ENCODE measurements around the gene CRELD1. TPM values are rescaled to one million over a fixed set of nuclear protein-coding genes. Genes with fewer than 3 reads are reported as not detected.
A peak's percentile ranks its signal among the peaks of the same experiment; 100 is the strongest.

The CRELD1 gene
- total and polyA plus RNA-seq, 2 of the 4 experiments (the other 2 are of a cell fraction) = 8.6 to 25.7 TPM

GRCh38 chr3:9978710-9979305 is 45.2 kb downstream of the CRELD1 start:
- Histone ChIP-seq H3K79me1 (ENCODE audit: low read depth in 1 of 2, low read length in 2 of 2) (peaks cover 14 to 49% of the 10 kb centered on the region in 2 experiments), H3K14ac (replicated peaks; ENCODE audit: low read depth, low read length) (no peak overlapping the region), H3K23ac (ENCODE audit: low read depth, low read length) (no peak overlapping the region), H3K56ac (ENCODE audit: extremely low read depth, insufficient read depth, low read length) (no peak overlapping the region), H2AK9ac (replicated peaks; ENCODE audit: low read depth, low read length, poor library complexity) (no peak overlapping the region), H2BK120ac (ENCODE audit: low read depth, low read length) (no peak overlapping the region), H2BK15ac (ENCODE audit: low read depth, low read length) (0 out of 3 replicates have a peak overlapping the region, but pooled peaks have one; percentile 13), H3K4ac (ENCODE audit: low read depth, low read length) (no peak overlapping the region), H3K9ac (ENCODE audit: low read depth, low read length) (no peak overlapping the region), H4K8ac (ENCODE audit: low read depth in 2 of 2, low read length in 2 of 2) (no peak overlapping the region), H3K27me3 (ENCODE audit: control insufficient read depth, insufficient read depth, low read length) (no peaks in the 10 kb centered on the region), H4K20me1 (ENCODE audit: insufficient read depth, low read length) (peaks cover 11% of the 10 kb centered on the region; the same call in 1 of the 2 replicates), H4K5ac (ENCODE audit: low read depth, low read length) (no peak overlapping the region), H2AFZ (replicated peaks; ENCODE audit: low read length, poor library complexity) (no peak overlapping the region), H4K91ac (ENCODE audit: insufficient read depth, low read depth, low read length) (no peak overlapping the region), H3K9me1 (ENCODE audit: insufficient read depth, low read length) (peaks cover 5% of the 10 kb centered on the region; the same call in 1 of the 2 replicates), H2BK5ac (ENCODE audit: low read depth, low read length, poor library complexity, severe bottlenecking) (no peak overlapping the region), H3K36me3 (ENCODE audit: control insufficient read depth, insufficient read depth, low read length) (peaks cover 21% of the 10 kb centered on the region), H3K18ac (ENCODE audit: low read depth, low read length) (no peak overlapping the region), H3K4me1 (ENCODE audit: control insufficient read depth, insufficient read depth, low read length) (peaks cover 7% of the 10 kb centered on the region), H3K4me2 (ENCODE audit: low read depth, low read length) (no peak overlapping the region), H3K4me3 (ENCODE audit: insufficient read depth, low read depth, low read length) (no peak overlapping the region), H2AK5ac (ENCODE audit: low read depth, low read length) (no peak overlapping the region), H3K9me3 (ENCODE audit: control insufficient read depth, insufficient read depth, low read length) (no peaks in the 10 kb centered on the region), H3K27ac (ENCODE audit: insufficient read depth, low read length) (no peak overlapping the region), H2BK20ac (ENCODE audit: low read depth, low read length) (no peak overlapping the region)
- intact Hi-C loops (cut with micrococcal nuclease) (no loop called here), in situ Hi-C loops (cut with MboI; ENCODE audit: low sequenced_read_pairs) (no loop called here), dilution Hi-C loops (cut with HindIII; ENCODE audit: low sequenced_read_pairs, unreplicated experiment) (no loop called here)
- no peak for ATAC-seq (ENCODE audit: low read depth)
- CTCF ChIA-PET = interaction anchor here (0.5 kb wide), 1 partner anchor 189 kb away, joined by 5 read pairs; no protein-coding TSS in a partner anchor
- TF ChIP-seq RAD21 (IDR thresholded peaks at IDR 0.05; ENCODE audit: low read length) (no peak), CTCF (conservative IDR thresholded peaks at IDR 0.05; ENCODE audit: low read depth, low read length) (no peak), CEBPB (IDR thresholded peaks at IDR 0.05; ENCODE audit: low read depth, low read length) (no peak), POLR2A (IDR thresholded peaks at IDR 0.05; ENCODE audit: low read depth, low read length) (no peak), ELK1 (IDR thresholded peaks at IDR 0.05; ENCODE audit: borderline replicate concordance, low read depth, low read length) (no peak), NFE2L2 (IDR thresholded peaks at IDR 0.05; ENCODE audit: low read depth, low read length) (no peak), CHD1 (IDR thresholded peaks at IDR 0.05; ENCODE audit: low read depth, low read length) (no peak), MAZ (IDR thresholded peaks at IDR 0.05; ENCODE audit: borderline replicate concordance, low read depth, low read length) (no peak), MXI1 (IDR thresholded peaks at IDR 0.05; ENCODE audit: borderline replicate concordance, low read depth, low read length) (no peak), RFX5 (IDR thresholded peaks at IDR 0.05; ENCODE audit: low read depth, low read length) (no peak), SMC3 (IDR thresholded peaks at IDR 0.05; ENCODE audit: low read depth, low read length) (no peak), FOS (IDR thresholded peaks at IDR 0.05; ENCODE audit: low read depth, low read length) (no peak), MAFK (IDR thresholded peaks at IDR 0.05; ENCODE audit: low read depth, low read length) (no peak)
- WGBS, 2 experiments (ENCODE audit: extremely low coverage in 2 of 2, insufficient read length in 1 of 2) = 96% methylated on average over 4 of the region's 8 CpGs; no CpG with 5 or more reads in 1 of the 2 experiments
- no TSS peak for BruUV-seq (replicated peaks)
- POLR2A ChIA-PET (ENCODE audit: unreplicated experiment) = no interaction called here
- no peak for DNase-seq

Data from IMR-90 (cell line).